Hepatocyte (in vitro differentiated cells): ENCODE data around the gene MTCH2.

Experiments
- CTCF ChIP-seq: fragments of 200-600 bp; sonication (generic); IDR thresholded peaks from 2 replicates; pipeline ENCODE4 v1.5.1; 2016; ENCODE audit warnings: antibody characterized with exemption, mild to moderate bottlenecking; ENCODE audit not compliant: poor library complexity
- EZH2 ChIP-seq: fragments of 200-600 bp; sonication (generic); IDR thresholded peaks from 2 replicates; pipeline ENCODE4 v1.6.1; 2016; ENCODE audit warnings: antibody characterized with exemption, mild to moderate bottlenecking, borderline replicate concordance
- EZH2phosphoT487 ChIP-seq: fragments of 200-600 bp; sonication (generic); IDR thresholded peaks from one replicate; pipeline ENCODE4 v1.6.1; 2018; ENCODE audit warnings: antibody characterized with exemption, mild to moderate bottlenecking, low read depth, moderate library complexity; ENCODE audit not compliant: unreplicated experiment, severe bottlenecking

DNA sequence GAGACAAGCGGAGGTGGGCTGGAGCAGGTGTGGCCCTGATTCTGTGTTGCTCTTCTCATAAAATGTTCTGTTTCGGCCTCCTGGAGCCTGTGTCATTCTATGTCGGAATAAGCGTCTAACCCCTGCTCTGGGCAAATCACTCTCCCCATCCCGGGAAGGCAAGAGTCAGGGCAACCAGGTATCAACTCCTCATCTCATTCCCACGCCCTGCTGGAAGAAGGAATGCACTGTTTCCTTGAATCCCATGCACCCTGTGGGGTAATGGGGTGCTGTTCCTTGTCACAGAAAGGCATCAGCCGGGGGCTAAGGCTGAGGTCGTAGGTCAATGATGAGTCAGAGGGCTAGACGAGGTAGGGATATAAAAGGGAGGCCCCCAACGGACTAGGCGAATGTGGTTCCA is 53.2 kb downstream of the MTCH2 start:
- TF ChIP-seq CTCF (no peak), EZH2phosphoT487 (no peak), EZH2 (no peak)
